ENCODE data around the gene ANXA4. TPM values are rescaled to one million over a fixed set of nuclear protein-coding genes. Genes with fewer than 3 reads are reported as not detected.

Gene ANXA4
- total and polyA plus RNA-seq, 2 experiments from 2014 or later = 6.7 to 11.5 TPM

- Mint-ChIP-seq H3K9me3 (no peaks in the 10 kb centered on the region), H3K4me3 (peak overlapping the region; percentile 82), H3K27me3 (ENCODE audit: insufficient read depth, low read depth, poor library complexity) (peaks cover 9% of the 10 kb centered on the region), H3K36me3 (ENCODE audit: low read depth) (peaks cover 3% of the 10 kb centered on the region; the same call in 2 of the 3 replicates), H3K27ac (peak overlapping the region; percentile 54), H3K4me1 (peaks cover 18% of the 10 kb centered on the region)
- TF ChIP-seq REST (IDR thresholded peaks at IDR 0.05; ENCODE audit: unreplicated experiment) = no peak
- no peak for TF ChIP-seq ZNF331 (CRISPR knock-in tag; IDR thresholded peaks at IDR 0.05; ENCODE audit: low read depth)
- TF ChIP-seq NANOG (IDR thresholded peaks at IDR 0.05; ENCODE audit: borderline replicate concordance) = no peak
- no peak for TF ChIP-seq CTCF (conservative IDR thresholded peaks at IDR 0.05; ENCODE audit: low read depth in 2 of 2)
- TF ChIP-seq ETS1 (IDR thresholded peaks at IDR 0.05) = no peak
- TF ChIP-seq EZH2 (IDR thresholded peaks at IDR 0.05; ENCODE audit: low read depth, unreplicated experiment) = no peak
- TF ChIP-seq ZNF462 (CRISPR knock-in tag; IDR thresholded peaks at IDR 0.05) = no peak
- no peak for TF ChIP-seq EZH2phosphoT487 (IDR thresholded peaks at IDR 0.05; ENCODE audit: unreplicated experiment)
- TF ChIP-seq STAT1 (IDR thresholded peaks at IDR 0.05; ENCODE audit: unreplicated experiment) = no peak
- TF ChIP-seq CREB1 (CRISPR knock-in tag; IDR thresholded peaks at IDR 0.05; ENCODE audit: low read depth) = no peak
- no peak for TF ChIP-seq ZNF114 (CRISPR knock-in tag; IDR thresholded peaks at IDR 0.05)
- no peak for TF ChIP-seq JUNB (IDR thresholded peaks at IDR 0.05; ENCODE audit: unreplicated experiment)
- TF ChIP-seq POLR2AphosphoS5 (IDR thresholded peaks at IDR 0.05; ENCODE audit: low read depth) = no peak
- H3K79me2 ChIP-seq (replicated peaks; ENCODE audit: insufficient read depth) = peaks cover 28% of the 10 kb centered on the region
- no peaks in the 10 kb centered on the region; the same call in 1 of the 2 replicates for H3F3A ChIP-seq (replicated peaks; ENCODE audit: low read depth)
- peak overlapping the region; percentile 98; the same call in 1 of the 2 replicates for H3K27ac ChIP-seq (ENCODE audit: low read depth)
- H3K4me3 ChIP-seq = peak overlapping the region; percentile 66
- H3K36me3 ChIP-seq (ENCODE audit: insufficient read depth) = peaks cover 9% of the 10 kb centered on the region; the same call in 1 of the 2 replicates
- ATAC-seq (no peak), DNase-seq (ENCODE audit: low spot score) (no peak)
- peaks cover 17% of the 10 kb centered on the region for H3K4me1 ChIP-seq (ENCODE audit: insufficient read depth)
- H2AFZ ChIP-seq = peak overlapping the region; percentile 76; the same call in 1 of the 2 replicates
- H3K9me2 ChIP-seq (ENCODE audit: insufficient read depth) = no peaks in the 10 kb centered on the region
- peak overlapping the region; percentile 71 for H3K4me2 ChIP-seq
- H4K20me1 ChIP-seq (replicated peaks; ENCODE audit: insufficient read depth) = peaks cover 11% of the 10 kb centered on the region
- H3K27me3 ChIP-seq (ENCODE audit: insufficient read depth) = no peaks in the 10 kb centered on the region
These were observed 86.0 kb downstream of the ANXA4 start for GRCh38 chr2:69827796-69828540.
